ENCODE data around the gene BICDL1.

Gene BICDL1

GRCh38 chr12:119949594-119949993 lies 39.4 kb upstream of the BICDL1 start:
- Mint-ChIP-seq H3K27me3 (ENCODE audit: low read depth) (peaks cover 9% of the 10 kb centered on the region), H3K27ac (no peak overlapping the region), H3K36me3 (ENCODE audit: low read depth) (no peaks in the 10 kb centered on the region), H3K9me3 (peaks cover 2% of the 10 kb centered on the region), H3K4me3 (no peak overlapping the region), H3K4me1 (no peaks in the 10 kb centered on the region)
- no peak for TF ChIP-seq CTCF (IDR thresholded peaks at IDR 0.05; ENCODE audit: unreplicated experiment in 3 of 3)

DNA sequence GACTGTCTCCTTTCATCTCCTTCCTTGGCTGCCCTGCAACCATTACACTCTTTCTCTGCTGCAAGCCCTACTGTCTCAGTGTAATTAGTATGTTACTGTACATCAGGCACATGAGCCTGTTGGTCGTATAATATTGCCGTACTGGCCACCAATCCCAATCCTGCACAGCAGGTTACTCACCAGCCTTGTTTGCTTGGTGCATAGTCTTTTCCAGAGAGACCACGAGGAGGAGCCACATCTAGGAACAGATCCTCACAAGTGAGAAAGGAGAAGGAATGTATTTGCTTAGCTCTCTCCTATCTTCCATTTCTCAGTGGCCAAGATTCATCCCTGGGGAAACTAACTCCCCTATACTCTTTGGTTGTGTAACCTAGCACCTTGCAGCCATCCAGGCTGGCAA lies 33.0 kb upstream of the BICDL1 start:
- Mint-ChIP-seq H3K27ac (no peak overlapping the region), H3K36me3 (ENCODE audit: low read depth) (no peaks in the 10 kb centered on the region), H3K4me1 (no peaks in the 10 kb centered on the region), H3K9me3 (peaks cover 22% of the 10 kb centered on the region), H3K27me3 (ENCODE audit: low read depth) (peaks cover 14% of the 10 kb centered on the region), H3K4me3 (no peak overlapping the region)
- TF ChIP-seq CTCF (IDR thresholded peaks at IDR 0.05; ENCODE audit: unreplicated experiment in 3 of 3) = no peak

GRCh38 chr12:119957135-119957534 lies 31.9 kb upstream of the BICDL1 start:
- Mint-ChIP-seq H3K4me3 (no peak overlapping the region), H3K9me3 (peaks cover 22% of the 10 kb centered on the region), H3K27ac (no peak overlapping the region), H3K4me1 (no peaks in the 10 kb centered on the region), H3K36me3 (ENCODE audit: low read depth) (no peaks in the 10 kb centered on the region), H3K27me3 (ENCODE audit: low read depth) (peaks cover 15% of the 10 kb centered on the region)
- TF ChIP-seq CTCF (IDR thresholded peaks at IDR 0.05; ENCODE audit: unreplicated experiment in 3 of 3) = no peak

GRCh38 chr12:119959435-119959834 lies 29.6 kb upstream of the BICDL1 start:
- TF ChIP-seq CTCF (IDR thresholded peaks at IDR 0.05; ENCODE audit: unreplicated experiment in 3 of 3) = no peak
- H3K27me3 Mint-ChIP-seq (ENCODE audit: low read depth) = peaks cover 10% of the 10 kb centered on the region

DNA sequence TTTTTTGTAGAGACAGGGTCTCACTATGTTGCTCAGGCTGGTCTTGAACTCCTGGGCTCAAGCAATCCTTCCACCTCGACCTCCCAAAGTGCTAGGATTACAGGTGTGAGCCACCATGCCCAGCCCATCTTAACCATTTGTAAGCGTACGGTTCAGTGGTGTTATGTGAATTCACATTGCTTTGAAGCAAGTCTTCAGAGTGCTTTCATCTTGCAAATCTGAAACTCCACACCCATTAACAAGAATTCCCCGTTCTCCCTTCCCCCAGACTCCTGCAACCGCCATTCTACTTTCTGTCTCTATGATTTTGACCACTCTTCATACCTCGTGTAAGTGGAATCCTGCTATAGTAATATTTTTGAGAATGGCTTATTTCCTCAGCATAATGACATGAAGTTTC lies 24.9 kb upstream of the BICDL1 start:
- no peak overlapping the region for H3K4me3 Mint-ChIP-seq
- no peaks in the 10 kb centered on the region for H3K4me1 Mint-ChIP-seq
- H3K27ac Mint-ChIP-seq = no peak overlapping the region
- TF ChIP-seq CTCF (IDR thresholded peaks at IDR 0.05; ENCODE audit: unreplicated experiment in 3 of 3) = no peak
- no peaks in the 10 kb centered on the region for H3K9me3 Mint-ChIP-seq
- peaks cover 6% of the 10 kb centered on the region for H3K27me3 Mint-ChIP-seq (ENCODE audit: low read depth)
- no peaks in the 10 kb centered on the region for H3K36me3 Mint-ChIP-seq (ENCODE audit: low read depth)

More at GRCh38 chr12:119959435-119959834, 29.6 kb upstream of the BICDL1 start:
- H3K4me3 Mint-ChIP-seq = no peak overlapping the region
- no peak overlapping the region for H3K27ac Mint-ChIP-seq
- no peaks in the 10 kb centered on the region for H3K4me1 Mint-ChIP-seq
- peaks cover 22% of the 10 kb centered on the region for H3K9me3 Mint-ChIP-seq
- H3K36me3 Mint-ChIP-seq (ENCODE audit: low read depth) = no peaks in the 10 kb centered on the region

GRCh38 chr12:119964929-119965328 lies 24.1 kb upstream of the BICDL1 start:
- no peaks in the 10 kb centered on the region for H3K4me1 Mint-ChIP-seq
- no peaks in the 10 kb centered on the region for H3K36me3 Mint-ChIP-seq (ENCODE audit: low read depth)

More at GRCh38 chr12:119964929-119965328, 24.1 kb upstream of the BICDL1 start:
- no peak overlapping the region for H3K4me3 Mint-ChIP-seq
- peak overlapping the region in 1 of 3 experiments; percentile 79 for H3K27ac Mint-ChIP-seq
- no peaks in the 10 kb centered on the region for H3K9me3 Mint-ChIP-seq
- H3K27me3 Mint-ChIP-seq (ENCODE audit: low read depth) = peaks cover 6% of the 10 kb centered on the region
- TF ChIP-seq CTCF (IDR thresholded peaks at IDR 0.05; ENCODE audit: unreplicated experiment in 3 of 3) = no peak

All from nephron (organoid).